CD4-positive, alpha-beta T cell treated with Interleukin-2 at 100 ng/mL for 4 hours (primary cell): Measurements from ENCODE around the gene LRIG1.

Experiments used
- DNase-seq: peaks from one replicate; pipeline ENCODE4 v3.0.0-alpha.2; 2020; ENCODE audit warnings: low spot score

Gene LRIG1

DNA sequence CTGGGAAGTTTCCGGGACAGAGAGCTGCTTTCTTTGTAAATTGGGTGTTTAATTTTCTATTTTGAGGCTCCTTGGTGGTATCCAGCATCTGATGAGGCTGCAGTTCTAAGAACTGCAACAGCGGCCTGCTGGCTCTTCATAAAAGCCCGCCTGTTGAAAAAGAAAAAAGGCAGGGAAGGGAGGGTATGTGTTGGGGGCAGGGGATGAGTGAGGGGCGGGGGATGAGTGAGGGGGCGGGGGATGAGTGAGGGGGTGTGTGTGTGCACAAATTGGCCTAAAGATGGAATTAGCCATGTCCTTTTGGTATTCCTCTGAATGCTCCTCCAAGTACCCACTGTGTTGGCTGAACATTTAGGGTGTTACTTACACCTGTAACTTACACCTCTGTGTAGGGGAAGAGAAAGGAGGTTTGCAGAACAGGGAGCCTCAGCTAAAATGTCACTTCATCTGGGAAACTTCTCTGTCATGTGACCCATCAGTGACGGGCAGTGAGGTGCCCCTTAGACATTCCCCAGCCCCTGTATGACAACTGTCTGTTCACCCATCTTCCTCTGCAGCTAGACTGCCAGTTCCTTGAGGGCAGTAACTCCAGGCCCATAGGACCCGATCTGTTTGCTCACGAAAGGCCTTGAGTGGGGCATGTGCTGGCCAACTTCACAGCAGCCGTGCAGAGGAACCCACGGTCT is 57.6 kb downstream of the LRIG1 start:
- no peak for DNase-seq

DNA sequence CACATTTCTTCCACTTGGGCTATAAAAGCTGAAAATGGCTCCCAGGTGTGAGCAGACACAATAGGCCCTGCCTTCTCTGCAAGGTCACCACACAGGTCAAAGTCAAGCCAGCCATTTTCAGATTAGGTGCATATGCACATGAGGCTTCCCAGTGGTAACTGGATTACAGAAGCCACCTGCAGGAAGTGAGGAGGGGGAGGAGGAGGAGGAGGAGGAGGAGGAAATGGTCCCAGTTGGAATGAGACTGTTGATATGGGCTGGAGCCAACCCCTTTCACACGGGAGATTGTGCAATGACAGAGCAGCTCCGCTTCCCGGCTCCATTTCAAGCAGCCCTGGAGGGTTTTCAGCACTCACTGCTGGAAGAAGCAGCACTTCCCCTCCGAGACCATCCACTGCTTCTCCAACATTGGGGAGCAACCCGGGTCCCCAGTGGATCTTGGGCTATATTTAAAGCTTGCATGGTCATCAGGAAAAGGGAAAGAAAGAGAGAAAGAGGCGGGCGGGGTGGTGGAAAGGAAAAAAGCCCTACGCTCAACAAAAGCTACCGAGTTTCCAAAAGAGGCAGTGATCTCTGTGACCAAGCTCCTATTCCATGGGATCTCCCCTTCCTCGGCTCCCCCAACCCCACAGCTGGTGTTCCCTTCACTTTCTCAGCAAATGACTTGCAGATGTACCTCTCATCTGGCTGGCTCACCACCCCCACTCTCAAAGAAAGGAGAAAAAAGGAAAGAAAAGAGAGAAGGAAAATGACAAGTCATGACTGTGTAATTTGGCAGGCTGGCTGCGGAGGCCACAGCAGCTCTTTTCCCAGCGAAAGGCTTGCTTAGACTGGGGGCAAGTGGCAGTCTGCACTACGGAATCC is 58.3 kb downstream of the LRIG1 start:
- no peak for DNase-seq

DNA sequence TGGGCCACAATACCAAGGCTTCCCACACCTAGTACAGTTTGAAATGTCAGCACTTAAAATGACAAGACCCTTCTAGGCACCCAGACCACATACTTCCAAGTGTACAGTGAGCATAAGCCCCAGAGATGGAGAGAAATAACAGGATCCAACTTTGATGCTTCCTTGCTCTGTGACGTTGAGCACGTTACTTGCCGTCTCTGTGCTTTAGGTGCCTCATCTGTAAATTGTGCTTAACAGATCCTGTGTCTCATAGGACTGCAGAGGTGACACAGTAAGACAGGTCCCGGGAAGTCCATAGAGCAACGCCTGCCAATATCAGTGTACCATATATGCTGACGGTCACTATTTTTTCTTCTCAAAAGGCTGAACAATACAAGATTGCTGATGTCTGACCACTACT is 59.1 kb downstream of the LRIG1 start:
- no peak for DNase-seq

DNA sequence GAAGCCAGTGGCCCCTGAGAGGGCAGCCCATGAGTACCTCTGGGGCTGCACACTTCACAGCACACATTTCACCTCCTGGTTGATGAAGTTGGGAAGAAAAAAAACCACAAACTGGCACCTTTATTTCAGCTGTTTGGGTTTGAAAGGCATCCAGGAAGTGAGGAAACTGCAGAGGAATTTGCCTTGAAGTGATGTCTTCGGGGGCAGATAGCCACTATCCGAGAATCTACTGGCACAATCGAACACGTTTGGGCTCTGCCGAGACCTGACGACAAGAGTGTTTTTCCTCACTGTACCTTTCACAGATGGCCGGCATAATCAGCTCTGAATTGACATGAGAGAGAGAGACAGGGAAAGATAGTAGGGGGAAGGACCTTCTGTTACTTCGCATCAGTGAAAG is 59.7 kb downstream of the LRIG1 start:
- DNase-seq, result no peak

DNA sequence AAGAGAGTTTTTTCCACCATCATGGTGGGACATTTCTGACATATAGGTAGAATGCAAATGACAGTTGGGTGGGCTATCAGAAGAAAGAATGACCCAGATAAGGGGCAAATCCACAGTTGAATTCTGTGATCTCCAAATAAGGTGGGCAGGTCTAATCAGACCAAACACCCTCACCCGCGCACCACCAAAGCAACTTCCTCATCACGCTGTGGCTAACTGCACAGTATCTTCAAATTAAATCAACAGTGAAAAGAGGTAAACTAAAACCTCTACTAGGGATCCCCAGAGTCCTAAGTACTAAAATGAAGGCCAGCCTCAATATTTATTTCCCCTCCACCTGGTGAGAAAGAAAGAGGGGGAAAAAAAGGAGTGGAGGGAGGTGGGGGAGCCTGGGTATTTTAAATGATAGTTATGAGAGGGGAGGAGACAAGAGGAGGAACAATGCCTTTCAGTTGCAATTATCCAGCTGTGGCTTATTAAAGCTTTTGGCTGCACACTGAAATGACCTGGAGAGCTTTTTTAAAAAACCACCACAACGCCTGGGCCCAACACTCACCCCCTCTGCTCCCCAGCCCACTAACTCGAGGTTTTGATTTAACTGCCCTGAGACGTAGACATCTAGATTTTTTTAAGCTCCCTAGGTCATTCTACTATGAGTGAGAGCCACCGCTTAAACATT is 61.0 kb downstream of the LRIG1 start:
- no peak for DNase-seq

DNA sequence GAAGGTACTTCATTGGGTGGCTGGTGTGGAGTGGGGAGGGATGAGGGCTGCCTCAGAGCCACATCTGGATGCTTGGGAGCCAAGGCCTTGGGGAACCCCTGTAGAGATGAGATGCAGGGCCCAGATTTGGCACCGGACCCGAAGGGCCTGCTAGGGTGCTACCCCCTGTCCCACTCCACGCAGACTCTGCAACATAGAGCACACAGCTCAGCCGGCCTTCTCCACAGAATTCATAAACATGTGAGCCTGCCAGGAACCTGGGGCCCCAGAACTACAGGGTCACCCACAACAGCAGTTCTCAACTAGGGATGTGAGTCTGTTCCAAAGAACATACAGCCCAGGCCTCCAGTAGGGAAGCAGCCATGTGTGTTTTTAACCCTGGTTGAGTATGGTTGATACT is 62.8 kb downstream of the LRIG1 start:
- DNase-seq, result no peak

DNA sequence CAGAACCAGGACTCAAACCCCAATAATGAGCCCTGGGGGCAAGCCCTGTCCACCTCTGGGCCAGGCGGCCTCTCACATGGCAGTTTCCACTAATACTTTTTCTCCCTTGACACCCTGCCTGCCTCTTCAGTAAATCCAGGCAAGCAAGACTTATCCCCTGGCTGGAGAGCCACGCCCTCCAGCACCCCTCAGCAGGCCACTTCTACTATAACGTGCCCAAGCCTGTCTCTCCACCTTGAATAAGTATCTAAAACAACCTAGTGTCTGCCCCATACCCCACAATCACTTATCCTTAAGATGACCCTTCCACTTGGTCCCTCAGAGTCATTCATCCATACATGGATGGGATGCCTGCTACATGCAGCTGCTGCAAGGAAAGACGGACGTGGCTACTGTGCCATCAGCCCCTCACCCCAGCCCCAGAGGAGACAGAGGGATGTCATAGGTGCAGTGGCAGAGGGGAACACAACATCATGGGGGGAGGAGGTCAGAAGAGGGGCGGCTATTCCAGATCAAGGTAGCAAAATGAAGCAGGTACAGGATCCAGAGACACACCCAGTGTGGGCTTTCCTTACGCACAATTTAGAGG is 63.4 kb downstream of the LRIG1 start:
- DNase-seq, result no peak

DNA sequence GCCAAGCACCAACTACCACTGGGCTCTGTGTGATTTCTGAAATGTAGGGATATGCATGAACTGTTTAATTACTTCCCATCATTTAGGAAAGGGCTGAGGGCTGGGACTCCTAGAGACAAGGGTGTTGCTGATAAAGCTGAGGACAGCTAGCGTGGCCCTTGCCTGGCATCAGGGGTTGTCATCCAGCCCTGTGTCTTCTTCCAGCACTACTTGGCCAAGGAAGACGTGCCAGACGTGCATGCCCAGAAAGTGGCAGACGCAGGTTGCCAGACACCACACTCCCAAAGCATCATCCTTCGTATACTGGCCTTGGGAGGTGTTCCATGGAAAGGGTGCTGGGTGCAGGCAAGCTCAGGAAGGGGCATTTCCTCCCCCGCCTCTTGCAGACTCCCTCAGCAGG is 64.8 kb downstream of the LRIG1 start:
- no peak for DNase-seq

DNA sequence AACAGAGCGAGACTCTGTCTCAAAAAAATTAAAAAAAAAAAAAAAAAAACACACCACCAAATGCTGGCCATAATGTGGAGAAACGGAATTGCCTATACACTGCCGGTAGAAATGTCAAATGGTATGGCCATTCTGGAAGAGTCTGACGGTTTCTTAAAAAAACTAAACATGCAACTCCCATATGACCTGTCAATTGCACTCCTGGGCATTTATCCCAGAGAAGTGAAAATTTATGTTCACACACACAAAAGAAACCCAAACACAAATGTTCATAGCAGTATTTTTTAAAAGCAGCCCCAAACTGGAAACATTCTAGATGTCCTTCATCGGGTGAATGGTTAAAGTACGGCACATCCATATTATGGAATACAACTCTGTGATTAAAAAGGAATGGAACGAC is 66.1 kb downstream of the LRIG1 start:
- DNase-seq, result no peak

DNA sequence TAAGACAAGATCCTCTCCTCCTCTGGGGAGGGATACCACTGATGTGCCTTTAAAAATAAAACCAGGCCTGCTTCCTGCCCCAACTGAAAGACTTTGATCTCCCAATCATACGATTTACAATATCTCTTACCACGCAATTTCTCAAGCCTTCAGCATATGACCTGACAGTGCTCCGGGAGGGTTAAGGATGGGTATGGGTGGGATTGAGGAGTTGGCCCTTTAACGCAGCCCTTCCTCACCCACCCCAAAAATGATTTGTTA is 67.4 kb downstream of the LRIG1 start:
- no peak for DNase-seq

DNA sequence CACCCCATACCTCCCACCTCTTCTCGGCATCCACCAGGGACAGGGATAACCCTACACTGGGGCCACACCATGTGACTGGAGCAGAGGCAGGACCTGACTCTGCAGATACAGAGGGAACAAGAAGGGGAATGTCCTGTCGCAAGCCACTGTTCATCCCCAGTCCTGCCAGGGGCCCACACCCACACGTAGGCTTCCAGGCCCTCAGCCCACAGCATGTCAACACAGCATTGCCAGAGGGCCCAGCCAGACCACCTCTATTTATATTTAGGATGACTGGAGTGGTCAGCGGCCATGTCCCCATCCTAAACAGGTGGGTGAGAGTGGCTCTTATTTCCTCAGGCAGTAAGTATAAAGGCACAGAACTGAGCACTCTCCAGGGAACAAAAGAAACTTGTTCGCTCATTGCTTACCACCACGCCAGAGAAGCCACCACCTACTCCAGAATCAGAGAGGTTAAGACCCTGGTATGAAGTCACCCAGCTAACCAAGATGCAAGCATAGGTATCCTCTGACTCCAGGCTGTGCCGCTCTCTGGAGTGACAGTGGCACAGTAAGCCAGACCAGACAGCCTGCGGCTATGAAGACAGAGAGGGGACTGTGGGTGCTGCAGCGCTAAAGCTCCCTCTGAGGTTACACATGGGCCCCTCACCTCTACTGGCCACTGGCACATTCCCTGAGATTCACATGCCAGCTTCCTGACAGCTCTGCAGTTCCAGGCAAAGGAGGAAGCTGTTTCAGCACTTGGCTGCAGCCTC is 67.9 kb downstream of the LRIG1 start:
- no peak for DNase-seq

DNA sequence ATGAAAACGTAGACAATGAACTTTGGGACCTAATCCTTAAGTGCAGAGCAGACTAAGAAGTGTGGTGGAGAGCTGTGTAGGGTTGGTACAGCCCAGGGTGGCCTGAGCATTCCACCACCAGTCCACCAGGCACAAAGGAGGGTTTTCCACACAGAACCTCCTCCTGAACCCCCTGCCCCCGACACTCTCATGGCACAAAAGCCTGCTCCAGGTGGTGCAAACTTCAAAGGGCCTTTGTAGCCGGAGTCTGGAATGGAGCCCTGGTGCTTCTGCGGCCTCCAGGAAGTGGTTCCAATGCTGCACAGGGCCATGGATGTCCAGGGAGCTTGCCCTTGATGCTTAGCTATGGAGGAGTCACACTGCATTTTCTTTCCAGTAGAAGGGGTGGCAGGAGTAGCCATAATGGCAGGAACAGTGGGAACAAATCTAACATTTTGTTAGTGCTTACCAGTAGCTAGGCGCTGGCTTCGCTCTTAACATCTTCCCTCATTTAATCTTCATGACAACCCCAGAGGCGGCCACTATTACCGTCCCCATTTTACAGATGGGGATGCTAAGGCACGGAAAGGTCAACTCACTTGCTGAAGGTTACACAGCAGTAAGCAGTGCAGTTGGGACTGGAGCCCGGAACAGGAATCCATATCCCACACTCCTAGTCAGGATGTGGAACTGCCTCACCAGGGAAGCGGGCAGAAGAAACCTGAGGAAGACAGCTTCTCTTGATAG is 68.6 kb downstream of the LRIG1 start:
- DNase-seq, result no peak

DNA sequence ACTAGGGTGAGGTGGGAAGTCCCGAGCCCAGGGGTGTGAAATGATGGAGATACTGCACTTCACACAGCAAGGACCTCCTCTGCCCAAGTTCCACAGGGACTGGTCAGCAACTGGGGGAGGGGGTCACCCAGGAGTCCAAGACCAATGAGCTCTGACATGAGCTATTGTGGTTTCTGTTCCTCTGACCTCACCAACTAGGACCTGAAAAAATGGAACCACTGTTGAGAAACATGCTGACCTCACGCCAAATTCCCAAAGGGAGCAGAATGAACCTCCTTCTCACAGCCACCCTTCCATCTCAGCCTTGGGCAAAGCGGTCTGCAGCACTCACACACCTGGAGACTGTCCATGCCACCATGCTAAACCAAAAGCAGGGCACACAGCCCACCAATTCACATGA is 69.3 kb downstream of the LRIG1 start:
- DNase-seq, result no peak

DNA sequence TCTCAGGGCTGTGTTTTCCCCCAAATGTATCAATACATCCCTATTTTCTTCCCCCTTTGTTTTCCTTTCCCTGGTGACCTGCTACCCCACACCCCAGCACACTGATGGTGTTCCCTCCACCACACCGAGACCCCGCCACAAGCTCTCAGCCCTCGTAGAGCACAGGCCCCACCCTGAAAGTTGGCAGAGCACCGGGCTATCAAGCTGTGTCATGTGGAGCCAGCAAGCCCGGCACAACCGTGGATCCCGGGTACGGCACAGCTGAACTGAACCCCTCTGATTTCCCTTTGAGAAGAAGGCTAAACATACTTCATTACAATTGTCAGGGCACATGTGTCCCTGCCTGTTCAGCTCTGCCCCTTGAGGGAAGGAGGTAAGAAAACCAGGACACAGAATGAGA is 69.9 kb downstream of the LRIG1 start:
- DNase-seq, result no peak

DNA sequence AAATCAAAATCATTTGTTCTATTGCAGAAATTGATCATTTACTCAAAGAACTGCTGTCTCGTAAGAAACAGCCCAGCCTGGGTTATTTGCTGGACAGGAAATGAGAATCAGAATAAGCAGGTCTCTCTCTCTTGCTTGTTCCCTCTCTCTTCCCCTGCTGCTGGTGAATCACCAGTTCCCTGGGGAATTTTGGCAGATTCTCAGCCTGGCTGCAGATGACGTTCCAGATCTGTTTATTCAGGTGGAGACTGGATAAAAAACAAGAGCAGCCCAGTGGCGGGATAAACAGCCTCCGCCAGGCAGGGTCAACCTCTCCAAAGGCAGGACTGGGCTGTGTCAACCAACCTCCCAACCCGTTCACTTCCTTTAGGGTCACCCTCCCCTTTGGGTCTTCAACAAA is 72.1 kb downstream of the LRIG1 start:
- no peak for DNase-seq

DNA sequence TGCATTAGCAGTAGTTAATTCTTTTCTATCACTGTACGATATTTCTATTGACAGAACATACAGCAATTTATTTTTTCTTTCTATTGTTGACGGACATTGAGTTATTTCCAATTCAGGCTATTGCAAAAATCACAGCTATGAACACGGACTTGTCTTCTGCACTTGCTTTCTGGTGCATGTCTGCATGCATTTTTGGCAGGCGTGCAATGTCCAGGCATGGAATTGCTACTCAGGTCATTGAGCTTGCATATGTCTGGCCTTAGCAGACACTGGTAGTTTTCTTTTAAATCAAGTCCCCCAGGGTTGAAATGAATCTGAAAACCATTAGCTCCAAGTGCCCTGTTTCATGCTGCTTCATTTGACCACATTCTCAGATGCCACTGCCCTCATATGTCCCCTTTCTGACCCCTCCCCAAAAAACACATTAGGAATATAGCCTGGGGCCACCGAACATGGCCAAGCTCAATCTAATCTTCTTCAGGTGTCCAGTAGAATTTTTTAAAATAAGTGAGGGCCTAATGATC is 72.8 kb downstream of the LRIG1 start:
- no peak for DNase-seq

DNA sequence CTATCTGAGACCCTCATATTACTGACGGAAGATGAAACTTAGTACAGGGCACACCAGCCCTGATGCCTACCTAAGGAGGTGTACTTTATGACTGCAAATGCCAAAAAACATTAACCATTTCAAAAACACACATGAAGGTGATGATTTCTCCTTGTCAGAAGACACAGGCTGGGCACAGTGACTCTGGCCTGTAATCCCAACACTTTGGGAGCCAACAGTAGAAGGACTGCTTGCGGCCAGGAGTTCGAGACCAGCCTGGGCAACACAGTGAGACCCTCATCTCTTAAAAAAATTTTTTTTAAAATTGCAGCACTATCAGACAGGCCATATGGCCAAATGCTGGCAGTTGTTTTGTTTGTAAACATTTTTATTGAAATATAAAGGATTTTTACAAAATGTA is 73.5 kb downstream of the LRIG1 start:
- no peak for DNase-seq

DNA sequence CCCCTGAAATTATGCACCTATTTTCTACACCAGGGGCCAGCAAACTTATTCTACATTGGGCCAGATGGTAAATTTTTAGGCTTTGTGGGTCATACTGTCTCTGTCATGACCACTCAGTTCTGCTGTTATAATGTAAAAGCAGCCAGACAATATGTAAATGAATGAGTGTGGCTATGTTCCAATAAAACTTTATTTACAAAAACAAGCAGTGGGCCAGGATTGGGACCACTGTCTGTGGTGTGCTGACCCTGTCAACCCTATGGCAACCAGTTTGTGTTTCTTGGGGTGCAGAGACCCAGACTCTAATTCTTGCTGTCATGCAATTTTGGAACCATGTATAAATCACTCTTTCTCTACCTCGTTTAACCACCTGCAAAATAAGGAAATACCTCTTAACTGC is 74.7 kb downstream of the LRIG1 start:
- no peak for DNase-seq

DNA sequence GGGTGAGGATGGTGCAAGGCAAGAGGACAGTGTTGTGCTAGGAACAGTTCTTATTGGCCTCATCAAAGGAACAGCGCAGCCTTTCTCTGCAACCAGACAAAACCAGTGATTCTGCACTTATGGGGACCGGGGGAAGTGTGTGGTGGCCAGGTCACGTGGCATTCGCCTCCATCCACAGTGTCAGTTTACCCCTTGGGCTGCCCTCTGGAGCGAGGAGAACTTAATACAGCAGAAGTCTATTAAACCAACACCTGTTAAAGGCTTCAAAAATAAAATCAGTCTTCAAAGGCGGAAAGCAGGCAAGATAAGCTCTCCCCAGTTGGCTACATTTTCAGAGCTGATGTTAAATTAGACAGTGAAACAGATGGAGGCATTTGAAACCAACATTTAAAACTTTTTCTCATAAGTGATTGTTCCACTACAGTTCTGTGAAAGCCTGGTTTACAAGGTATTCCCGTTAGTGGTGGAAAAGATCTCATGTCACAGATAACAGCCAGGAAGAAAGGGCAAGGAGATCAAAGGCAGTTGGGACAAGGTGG is 75.2 kb downstream of the LRIG1 start:
- no peak for DNase-seq

DNA sequence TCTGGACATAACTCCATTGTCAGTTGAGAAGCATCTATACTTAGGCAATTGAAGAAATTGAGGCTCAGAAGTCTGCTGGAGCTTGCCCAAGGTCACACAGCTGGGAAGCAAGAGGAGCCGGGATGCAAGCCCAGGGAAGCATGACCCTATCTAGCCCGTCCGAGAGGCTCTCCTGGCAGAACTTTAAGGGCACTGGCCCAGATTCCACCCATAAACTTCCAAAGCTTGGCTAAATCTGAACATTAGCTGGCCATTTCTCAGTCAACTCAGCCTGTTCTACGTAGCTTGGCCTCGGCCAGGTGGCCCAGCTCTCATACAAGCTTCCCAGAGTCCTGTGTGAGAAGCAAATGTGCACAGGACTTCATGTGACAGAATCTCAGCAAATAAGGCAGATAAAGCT is 75.8 kb downstream of the LRIG1 start:
- no peak for DNase-seq

DNA sequence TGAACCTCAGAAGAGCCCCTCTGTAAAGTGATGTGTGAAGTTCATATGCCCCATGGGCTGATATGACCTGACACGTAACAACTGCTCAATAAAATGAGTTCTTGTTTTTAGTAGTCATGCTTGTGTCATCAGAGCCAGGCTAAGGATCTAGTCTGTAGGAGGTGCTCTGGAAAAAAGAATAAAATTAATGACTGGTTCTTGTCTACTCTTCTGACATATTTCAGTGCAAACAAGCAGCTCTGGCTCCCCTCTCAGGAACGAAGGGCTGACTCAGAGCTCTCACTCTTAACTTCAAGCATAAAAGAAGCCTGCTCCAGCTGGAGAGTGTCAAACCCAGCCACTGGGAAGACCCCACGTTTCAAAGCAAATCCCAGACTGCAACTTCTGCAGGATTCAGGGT is 77.0 kb downstream of the LRIG1 start:
- no peak for DNase-seq
